ENCODE data around the gene JPH4. TPM values are rescaled to one million over a fixed set of nuclear protein-coding genes. Genes with fewer than 3 reads are reported as not detected.

JPH4 gene
- total and polyA plus RNA-seq, 2 donors (not counting 3 experiments of a cell fraction or from before 2014, with no cell fraction given) = 0.06 TPM; not detected in 1

DNA sequence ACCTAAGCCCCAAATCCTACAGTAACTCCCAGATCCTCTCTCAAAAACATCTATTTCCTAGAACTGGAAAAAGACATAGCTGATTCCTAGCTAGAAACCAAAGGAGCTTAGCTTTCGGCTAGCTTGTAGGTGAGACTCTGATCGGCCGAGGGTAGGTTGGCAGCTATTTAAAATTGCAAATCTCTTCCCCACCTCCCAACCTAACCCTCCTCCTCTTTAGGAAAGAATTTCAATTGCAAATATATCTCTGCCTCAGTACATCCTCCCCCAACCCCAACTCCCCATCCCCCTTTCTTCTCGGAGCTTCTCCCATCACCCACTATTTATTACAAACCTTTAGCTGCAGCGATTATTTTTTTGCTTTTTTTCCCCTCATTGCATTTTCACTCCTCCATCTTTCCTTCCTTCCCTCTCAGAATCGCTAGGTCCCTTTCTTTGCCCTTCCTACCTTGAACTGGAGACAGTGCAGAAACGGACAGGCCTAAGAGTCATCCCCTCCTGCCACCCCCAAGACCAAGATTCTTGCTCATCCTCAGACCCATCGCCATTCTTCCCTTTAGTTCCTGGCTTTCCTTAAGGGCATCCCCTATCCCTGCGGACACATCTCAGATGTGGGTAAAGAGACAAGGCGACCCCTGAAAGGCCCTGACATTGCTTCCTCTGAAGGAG, 40.4 kb downstream of the JPH4 start:
- Histone ChIP-seq H3K4me1 (ENCODE audit: control insufficient read depth, extremely low read depth, insufficient read depth, low read length) (no peaks in the 10 kb centered on the region), H3K9ac (replicated peaks; ENCODE audit: extremely low read depth, insufficient read depth, low read length) (no peak overlapping the region), H3K79me2 (ENCODE audit: control insufficient read depth, insufficient read depth, low read length) (no peaks in the 10 kb centered on the region), H3K27me3 (ENCODE audit: control insufficient read depth in 2 of 2, insufficient read depth in 2 of 2, low read length in 2 of 2) (no peaks in the 10 kb centered on the region), H3K4me3 (replicated peaks in 1 of 3; ENCODE audit: insufficient read depth in 1 of 3, low read depth in 1 of 3, low read length in 3 of 3) (no peak overlapping the region), H4K20me1 (replicated peaks; ENCODE audit: control insufficient read depth, extremely low read depth, insufficient read depth, low read length) (no peaks in the 10 kb centered on the region), H3K27ac (ENCODE audit: insufficient read depth, low read depth, low read length) (no peak overlapping the region), H3K4me2 (ENCODE audit: insufficient read depth, low read length) (no peak overlapping the region), H3K36me3 (ENCODE audit: control insufficient read depth in 2 of 2, extremely low read depth in 1 of 2, insufficient read depth in 2 of 2, low read length in 2 of 2) (no peaks in the 10 kb centered on the region), H3K9me3 (replicated peaks; ENCODE audit: control insufficient read depth, insufficient read depth, low read length) (no peaks in the 10 kb centered on the region), H2AFZ (ENCODE audit: low read depth, low read length) (no peak overlapping the region), H3K9me1 (replicated peaks; ENCODE audit: control insufficient read depth, extremely low read depth, insufficient read depth, low read length) (no peaks in the 10 kb centered on the region)
- dilution Hi-C loops (cut with MboI; ENCODE audit: extremely low pct_ligation_motif_present, low sequenced_read_pairs) = no loop called here
- ChIA-PET CTCF (interaction anchor here (1.0 to 2.5 kb wide), 10 partner anchors 9 to 60 kb away, joined by 3 to 39 read pairs (median 6); partner anchors contain the start of gene ZFHX2), POLR2A (no interaction called here)
- BruUV-seq (replicated peaks) = no TSS peak
- DNase-seq (ENCODE audit: low read depth, low spot score) (no peak), FAIRE-seq (no peak)
- no peak for TF ChIP-seq EZH2 (IDR thresholded peaks at IDR 0.05; ENCODE audit: borderline replicate concordance, low read depth, low read length, severe bottlenecking)
- no peak for TF ChIP-seq GATA2 (IDR thresholded peaks at IDR 0.05; ENCODE audit: insufficient read depth, insufficient read length, low read depth, low read length)
- TF ChIP-seq, protein P1, sequence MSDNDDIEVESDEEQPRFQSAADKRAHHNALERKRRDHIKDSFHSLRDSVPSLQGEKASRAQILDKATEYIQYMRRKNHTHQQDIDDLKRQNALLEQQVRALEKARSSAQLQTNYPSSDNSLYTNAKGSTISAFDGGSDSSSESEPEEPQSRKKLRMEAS (IDR thresholded peaks at IDR 0.05; ENCODE audit: insufficient read depth, insufficient read length) = no peak
- TF ChIP-seq POLR2AphosphoS5 (IDR thresholded peaks at IDR 0.05; ENCODE audit: insufficient read depth, low read depth, low read length) = no peak
- TF ChIP-seq FOS (IDR thresholded peaks at IDR 0.05; ENCODE audit: borderline replicate concordance, insufficient read depth, low read length) = no peak
- TF ChIP-seq MYC (IDR thresholded peaks at IDR 0.05; ENCODE audit: low read depth, low read length) = no peak
- no peak for TF ChIP-seq POLR2A (IDR thresholded peaks at IDR 0.05; ENCODE audit: low read depth, low read length)
- TF ChIP-seq JUN (IDR thresholded peaks at IDR 0.05; ENCODE audit: borderline replicate concordance, insufficient read depth, insufficient read length, low read depth) = no peak
- TF ChIP-seq, protein P2, sequence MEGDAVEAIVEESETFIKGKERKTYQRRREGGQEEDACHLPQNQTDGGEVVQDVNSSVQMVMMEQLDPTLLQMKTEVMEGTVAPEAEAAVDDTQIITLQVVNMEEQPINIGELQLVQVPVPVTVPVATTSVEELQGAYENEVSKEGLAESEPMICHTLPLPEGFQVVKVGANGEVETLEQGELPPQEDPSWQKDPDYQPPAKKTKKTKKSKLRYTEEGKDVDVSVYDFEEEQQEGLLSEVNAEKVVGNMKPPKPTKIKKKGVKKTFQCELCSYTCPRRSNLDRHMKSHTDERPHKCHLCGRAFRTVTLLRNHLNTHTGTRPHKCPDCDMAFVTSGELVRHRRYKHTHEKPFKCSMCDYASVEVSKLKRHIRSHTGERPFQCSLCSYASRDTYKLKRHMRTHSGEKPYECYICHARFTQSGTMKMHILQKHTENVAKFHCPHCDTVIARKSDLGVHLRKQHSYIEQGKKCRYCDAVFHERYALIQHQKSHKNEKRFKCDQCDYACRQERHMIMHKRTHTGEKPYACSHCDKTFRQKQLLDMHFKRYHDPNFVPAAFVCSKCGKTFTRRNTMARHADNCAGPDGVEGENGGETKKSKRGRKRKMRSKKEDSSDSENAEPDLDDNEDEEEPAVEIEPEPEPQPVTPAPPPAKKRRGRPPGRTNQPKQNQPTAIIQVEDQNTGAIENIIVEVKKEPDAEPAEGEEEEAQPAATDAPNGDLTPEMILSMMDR (IDR thresholded peaks at IDR 0.05; ENCODE audit: extremely low read depth in 1 of 2, insufficient read depth in 1 of 2, low read depth in 1 of 2, low read length in 2 of 2) = no peak
- intact Hi-C loops (cut with micrococcal nuclease) = no loop called here
